ENCODE measurements around the gene NELL1. TPM values are rescaled to one million over a fixed set of nuclear protein-coding genes. Genes with fewer than 3 reads are reported as not detected.

NELL1 gene
- total and polyA plus RNA-seq, 2 donors: 0.37 to 5.4 TPM

DNA sequence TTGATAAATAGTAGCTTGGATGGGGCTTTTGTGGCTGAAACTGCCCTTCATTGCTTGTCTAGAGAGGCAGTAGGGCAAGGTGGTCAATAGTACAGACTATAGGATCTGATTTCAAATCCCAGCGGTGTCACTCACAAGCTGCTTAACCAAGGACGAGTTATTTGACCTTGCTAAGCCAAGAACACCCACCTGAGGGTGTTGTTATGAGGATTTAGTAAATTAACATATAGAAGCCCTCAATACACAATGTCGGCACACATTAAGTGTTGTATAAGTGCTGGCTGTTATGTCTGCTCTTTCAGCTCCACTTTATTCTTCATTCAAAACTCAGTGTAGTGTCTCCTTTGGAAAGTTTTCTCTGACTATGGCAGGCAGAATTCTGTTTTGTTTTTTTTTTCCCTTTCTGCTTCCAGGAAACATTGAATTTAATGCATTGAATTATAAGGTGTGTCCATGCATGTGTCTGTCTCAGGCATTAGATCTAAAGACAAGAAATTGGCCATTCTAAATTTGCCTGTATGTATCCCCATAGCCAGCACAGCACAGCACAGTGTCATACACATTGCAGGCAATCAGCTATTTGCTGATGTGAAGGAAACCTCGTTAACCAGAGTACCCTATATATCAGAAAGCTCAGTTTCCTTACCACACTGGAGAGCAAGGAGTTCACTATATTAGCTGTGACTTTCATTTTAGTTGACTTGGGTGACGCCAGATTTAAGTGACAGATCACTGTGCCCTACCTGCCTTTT, 212.1 kb downstream of the NELL1 start:
- WGBS: 40% methylated on average over 5 of the region's 5 CpGs
- no peak overlapping the region for H3K27ac ChIP-seq (ENCODE audit: low read depth)
- no peak overlapping the region for H3K4me3 ChIP-seq (ENCODE audit: low read depth, low read length)
- DNase-seq (ENCODE audit: extremely low spot score): no peak
- no peaks in the 10 kb centered on the region for H3K4me1 ChIP-seq (ENCODE audit: insufficient read depth)
- no peaks in the 10 kb centered on the region for H3K36me3 ChIP-seq (ENCODE audit: insufficient read depth)

- no peak for DNase-seq (ENCODE audit: extremely low spot score)
- H3K27ac ChIP-seq (ENCODE audit: low read depth): no peak overlapping the region
- H3K4me1 ChIP-seq (ENCODE audit: insufficient read depth): no peaks in the 10 kb centered on the region
- no peak overlapping the region for H3K4me3 ChIP-seq (ENCODE audit: low read depth, low read length)
- no peaks in the 10 kb centered on the region for H3K36me3 ChIP-seq (ENCODE audit: insufficient read depth)
- WGBS: 75% methylated on average over 2 of the region's 2 CpGs
These were observed 217.8 kb downstream of the NELL1 start for GRCh38 chr11:20887137-20887536.

GRCh38 chr11:20894296-20894695, 224.9 kb downstream of the NELL1 start:
- no peak overlapping the region for H3K4me3 ChIP-seq (ENCODE audit: low read depth, low read length)
- no peak overlapping the region for H3K27ac ChIP-seq (ENCODE audit: low read depth)
- H3K36me3 ChIP-seq (ENCODE audit: insufficient read depth): no peaks in the 10 kb centered on the region
- H3K4me1 ChIP-seq (ENCODE audit: insufficient read depth): no peaks in the 10 kb centered on the region
- DNase-seq (ENCODE audit: extremely low spot score): no peak

DNA sequence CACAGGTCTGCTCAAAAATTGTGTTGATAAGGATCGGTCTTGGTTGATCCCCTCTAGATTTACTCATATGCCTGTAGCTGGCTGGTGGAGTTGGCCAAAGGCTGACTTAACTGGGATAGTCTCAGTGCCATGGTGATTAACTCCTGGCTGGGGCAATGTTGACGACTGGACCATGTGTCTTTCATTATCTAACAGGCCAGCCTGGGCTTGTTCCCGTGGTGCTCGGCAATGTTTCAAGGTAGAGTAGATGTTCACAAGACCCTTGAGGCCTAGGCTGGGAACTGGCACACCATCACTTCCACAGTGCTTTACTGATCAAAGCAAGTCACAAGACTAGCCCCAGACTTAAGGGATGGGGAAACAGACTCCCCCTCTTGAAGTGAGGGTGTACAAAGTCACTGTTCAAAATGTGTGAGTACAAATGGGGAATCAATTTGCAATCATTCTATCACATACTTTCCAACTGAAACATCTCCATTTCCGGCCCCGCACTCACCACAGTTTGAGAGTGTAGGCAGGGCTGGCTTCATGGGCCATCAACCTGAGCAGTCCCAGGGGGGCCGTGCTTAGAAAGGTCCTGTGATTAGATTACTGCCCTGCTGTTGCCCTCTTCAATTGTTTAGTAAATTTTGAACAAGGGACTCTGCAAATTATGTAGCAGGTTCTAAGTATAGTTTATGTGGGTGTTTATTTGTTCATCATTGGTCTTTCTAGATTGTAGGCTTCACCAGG, 240.8 kb downstream of the NELL1 start:
- Histone ChIP-seq H3K4me3 (ENCODE audit: low read depth, low read length) (no peak overlapping the region), H3K36me3 (ENCODE audit: insufficient read depth) (no peaks in the 10 kb centered on the region), H3K4me1 (ENCODE audit: insufficient read depth) (no peaks in the 10 kb centered on the region), H3K27ac (ENCODE audit: low read depth) (no peak overlapping the region)
- DNase-seq (ENCODE audit: extremely low spot score): no peak
- WGBS: 63% methylated on average over 7 of the region's 7 CpGs

DNA sequence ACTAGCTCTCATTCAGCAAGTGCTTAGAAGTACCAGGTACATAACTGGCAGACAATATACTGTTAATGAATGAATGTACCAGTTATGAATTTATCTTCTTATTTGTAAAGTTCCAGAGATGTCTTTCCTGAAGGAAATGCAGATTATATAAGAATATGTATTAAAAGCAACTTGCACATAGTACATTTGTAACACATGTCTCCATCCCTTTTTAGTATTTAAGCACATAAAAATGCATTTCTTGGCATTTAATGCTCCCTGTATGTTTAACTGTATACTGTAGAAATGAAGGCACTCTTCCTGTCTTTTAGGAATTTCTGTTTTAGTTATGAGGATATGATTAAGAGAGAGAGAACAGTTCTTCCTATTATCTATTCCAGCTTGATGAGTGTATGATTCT, 241.3 kb downstream of the NELL1 start:
- no peak for DNase-seq (ENCODE audit: extremely low spot score)
- H3K4me1 ChIP-seq (ENCODE audit: insufficient read depth): no peaks in the 10 kb centered on the region

DNA sequence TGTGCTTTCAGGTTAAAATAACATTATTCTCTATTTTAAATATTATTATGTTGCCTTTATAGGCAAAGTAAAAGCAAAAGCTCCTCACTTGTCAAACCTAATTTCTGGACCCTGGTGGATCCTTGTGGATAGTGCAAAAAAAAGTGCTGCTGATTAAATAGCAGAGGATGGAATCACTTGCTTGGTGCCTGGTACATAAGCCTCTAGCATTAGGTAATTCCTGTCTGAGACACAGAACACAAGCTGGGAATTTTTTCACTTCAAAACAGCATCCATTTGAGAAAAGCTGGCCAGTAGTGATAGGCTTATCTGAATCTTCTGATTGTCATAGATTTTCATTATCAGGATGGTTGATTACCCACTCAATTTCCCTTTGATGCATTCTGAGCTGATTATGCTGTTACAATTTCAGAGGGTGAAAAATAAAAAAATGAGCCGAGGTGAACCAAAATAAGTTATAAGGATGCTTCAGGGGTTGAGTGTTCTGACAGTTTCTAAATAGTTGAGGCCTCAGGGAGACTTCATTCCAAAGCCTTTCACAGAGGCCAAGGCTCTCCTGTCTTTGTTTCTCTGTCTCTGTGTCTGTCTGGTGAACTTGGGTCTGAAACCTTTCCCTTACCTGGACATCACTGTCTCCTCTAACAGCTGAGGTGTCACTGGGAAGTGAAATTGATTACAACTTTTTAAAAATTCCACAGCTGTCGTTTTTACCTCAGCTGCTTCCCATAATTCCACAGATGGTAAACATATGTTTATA, 242.9 kb downstream of the NELL1 start:
- H3K27ac ChIP-seq (ENCODE audit: low read depth): no peak overlapping the region
- H3K36me3 ChIP-seq (ENCODE audit: insufficient read depth): no peaks in the 10 kb centered on the region
- H3K4me3 ChIP-seq (ENCODE audit: low read depth, low read length): no peak overlapping the region
- H3K4me1 ChIP-seq (ENCODE audit: insufficient read depth): no peaks in the 10 kb centered on the region
- WGBS: 20% methylated on average over 2 of the region's 2 CpGs
- DNase-seq (ENCODE audit: extremely low spot score): no peak

More for the DNA sequence above, 241.3 kb downstream of the NELL1 start:
- no peaks in the 10 kb centered on the region for H3K36me3 ChIP-seq (ENCODE audit: insufficient read depth)
- no peak overlapping the region for H3K27ac ChIP-seq (ENCODE audit: low read depth)
- no peak overlapping the region for H3K4me3 ChIP-seq (ENCODE audit: low read depth, low read length)

GRCh38 chr11:20912922-20913512, 243.6 kb downstream of the NELL1 start:
- Histone ChIP-seq H3K27ac (ENCODE audit: low read depth) (no peak overlapping the region), H3K4me3 (ENCODE audit: low read depth, low read length) (no peak overlapping the region), H3K4me1 (ENCODE audit: insufficient read depth) (no peaks in the 10 kb centered on the region), H3K36me3 (ENCODE audit: insufficient read depth) (no peaks in the 10 kb centered on the region)
- WGBS: 11% methylated on average over 4 of the region's 4 CpGs
- no peak for DNase-seq (ENCODE audit: extremely low spot score)

GRCh38 chr11:20917306-20917705, 247.9 kb downstream of the NELL1 start:
- no peaks in the 10 kb centered on the region for H3K36me3 ChIP-seq (ENCODE audit: insufficient read depth)
- H3K4me3 ChIP-seq (ENCODE audit: low read depth, low read length): no peak overlapping the region
- DNase-seq (ENCODE audit: extremely low spot score): no peak
- H3K4me1 ChIP-seq (ENCODE audit: insufficient read depth): no peaks in the 10 kb centered on the region
- no peak overlapping the region for H3K27ac ChIP-seq (ENCODE audit: low read depth)

DNA sequence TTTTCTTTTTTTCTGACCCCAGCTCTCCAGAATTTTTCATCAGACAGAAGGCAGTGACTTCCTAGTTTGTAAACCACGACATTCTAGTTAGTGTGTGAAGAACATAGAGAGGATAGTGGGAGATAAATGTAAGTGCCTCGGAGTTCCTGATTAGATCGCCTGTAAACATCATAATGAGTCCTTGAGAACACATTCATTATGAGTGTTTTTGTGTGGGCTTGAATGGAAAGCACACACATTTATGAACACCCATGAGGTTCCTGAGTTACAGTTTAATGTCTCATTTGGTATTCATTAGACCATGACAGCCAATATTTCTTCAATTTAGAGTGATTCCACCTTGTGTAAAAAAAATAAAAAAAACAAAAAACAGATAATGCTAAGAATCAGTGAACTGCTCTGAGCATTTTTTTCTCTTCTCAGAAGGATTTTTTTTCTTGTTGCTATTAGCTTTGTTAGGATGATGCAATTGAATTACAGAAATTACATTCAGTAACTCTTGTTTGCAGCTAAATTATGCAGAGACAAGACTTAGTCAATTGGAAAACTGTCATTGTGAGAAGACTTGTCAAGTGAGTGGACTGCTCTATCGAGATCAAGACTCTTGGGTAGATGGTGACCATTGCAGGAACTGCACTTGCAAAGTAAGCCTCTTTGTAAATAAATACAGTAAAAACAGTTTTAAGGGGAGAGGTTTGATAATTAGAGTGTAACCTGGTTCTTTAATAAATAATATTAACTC, 257.6 kb downstream of the NELL1 start:
- H3K4me3 ChIP-seq (ENCODE audit: low read depth, low read length): no peak overlapping the region
- no peaks in the 10 kb centered on the region for H3K4me1 ChIP-seq (ENCODE audit: insufficient read depth)
- no peaks in the 10 kb centered on the region for H3K36me3 ChIP-seq (ENCODE audit: insufficient read depth)
- H3K27ac ChIP-seq (ENCODE audit: low read depth): no peak overlapping the region
- 61% methylated on average over 4 of the region's 4 CpGs for WGBS
- no peak for DNase-seq (ENCODE audit: extremely low spot score)

- H3K4me3 ChIP-seq (ENCODE audit: low read depth, low read length): no peak overlapping the region
- 70% methylated on average over 3 of the region's 3 CpGs for WGBS
These were observed 261.6 kb downstream of the NELL1 start for GRCh38 chr11:20931029-20931428.

GRCh38 chr11:20933086-20933485, 263.7 kb downstream of the NELL1 start:
- WGBS: 80% methylated on average over 3 of the region's 3 CpGs
- Histone ChIP-seq H3K27ac (ENCODE audit: low read depth) (no peak overlapping the region), H3K36me3 (ENCODE audit: insufficient read depth) (no peaks in the 10 kb centered on the region), H3K4me1 (ENCODE audit: insufficient read depth) (no peaks in the 10 kb centered on the region), H3K4me3 (ENCODE audit: low read depth, low read length) (no peak overlapping the region)
- DNase-seq (ENCODE audit: extremely low spot score): no peak

More at GRCh38 chr11:20931029-20931428, 261.6 kb downstream of the NELL1 start:
- Histone ChIP-seq H3K4me1 (ENCODE audit: insufficient read depth) (no peaks in the 10 kb centered on the region), H3K36me3 (ENCODE audit: insufficient read depth) (no peaks in the 10 kb centered on the region), H3K27ac (ENCODE audit: low read depth) (no peak overlapping the region)
- DNase-seq (ENCODE audit: extremely low spot score): no peak

DNA sequence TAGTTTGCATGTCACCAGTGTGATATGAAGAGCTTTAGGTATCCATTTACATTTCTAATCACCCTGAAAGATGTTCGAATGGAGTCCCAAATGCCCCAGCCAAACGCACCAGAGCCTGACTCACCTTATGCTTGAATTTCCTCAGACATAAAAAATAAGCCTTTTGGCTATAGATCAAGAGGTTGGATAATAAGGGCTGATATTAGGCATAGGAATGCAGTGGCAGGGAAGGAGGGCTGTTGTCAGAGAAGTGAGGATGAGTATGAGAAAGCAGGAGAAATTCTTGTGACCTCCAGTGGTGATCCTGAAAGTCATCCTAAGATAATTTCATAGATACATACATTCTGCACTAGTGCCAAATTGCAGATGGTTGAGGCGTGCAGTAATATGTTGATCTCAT, 264.6 kb downstream of the NELL1 start:
- WGBS: 51% methylated on average over 3 of the region's 3 CpGs

DNA sequence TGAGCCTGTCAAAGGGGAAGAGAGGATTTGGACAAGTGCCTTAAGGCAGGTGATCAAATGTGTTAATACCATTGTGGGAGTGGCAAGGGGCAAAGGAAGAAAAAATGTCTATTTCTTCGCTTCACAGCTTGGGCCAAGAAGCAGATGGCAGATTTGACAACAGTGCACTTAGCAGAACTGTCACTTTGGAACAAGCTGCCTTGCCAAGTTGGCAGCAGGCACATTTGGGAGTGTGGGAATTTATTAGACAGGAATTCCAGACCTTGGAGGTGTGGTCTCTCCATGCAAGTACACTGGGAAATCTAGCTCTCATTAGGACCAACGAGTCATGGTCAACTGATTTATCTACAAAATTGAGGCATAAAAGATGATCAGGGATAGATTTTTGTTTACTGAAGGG, 265.1 kb downstream of the NELL1 start:
- H3K4me1 ChIP-seq (ENCODE audit: insufficient read depth): no peaks in the 10 kb centered on the region
- H3K4me3 ChIP-seq (ENCODE audit: low read depth, low read length): no peak overlapping the region
- H3K27ac ChIP-seq (ENCODE audit: low read depth): no peak overlapping the region
- WGBS: 72% methylated on average over 2 of the region's 2 CpGs
- no peak for DNase-seq (ENCODE audit: extremely low spot score)
- no peaks in the 10 kb centered on the region for H3K36me3 ChIP-seq (ENCODE audit: insufficient read depth)

More for the DNA sequence above, 264.6 kb downstream of the NELL1 start:
- H3K36me3 ChIP-seq (ENCODE audit: insufficient read depth): no peaks in the 10 kb centered on the region
- H3K27ac ChIP-seq (ENCODE audit: low read depth): no peak overlapping the region
- no peak overlapping the region for H3K4me3 ChIP-seq (ENCODE audit: low read depth, low read length)
- no peaks in the 10 kb centered on the region for H3K4me1 ChIP-seq (ENCODE audit: insufficient read depth)
- no peak for DNase-seq (ENCODE audit: extremely low spot score)
